Activated T-cell treated with anti-CD3 and anti-CD28 coated beads, Interleukin-2, amount 50 U/mL, for 1 hour (primary cell): ENCODE measurements around the gene GPHN.
"Not testable (repeated sequence)": the region's sequence is repeated elsewhere in the genome, so short reads cannot be mapped to it uniquely, and the experiment has no call there.

Experiments
- DNase-seq: peaks from one replicate; pipeline ENCODE4 v3.0.0-alpha.2; 2020

GPHN gene

DNA sequence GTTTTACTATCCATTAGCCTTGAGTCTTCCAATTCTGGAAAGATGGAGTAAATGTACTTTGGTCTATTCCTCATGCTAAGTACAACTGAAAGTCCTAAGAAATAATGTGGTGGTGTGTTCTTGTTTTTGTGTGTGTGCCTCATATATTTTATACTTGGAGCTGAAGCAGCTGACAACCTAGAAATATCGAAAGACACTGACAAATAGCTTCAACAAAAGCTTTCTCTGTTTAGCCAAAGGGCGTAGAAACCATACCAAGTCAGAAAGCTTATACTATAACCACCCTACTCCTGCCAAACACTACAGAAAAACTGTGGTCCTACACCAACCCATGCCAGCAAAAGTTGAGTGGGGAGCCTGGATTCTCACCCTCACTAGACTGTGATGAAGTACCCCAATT, 188.4 kb downstream of the GPHN start:
- no peak for DNase-seq

DNA sequence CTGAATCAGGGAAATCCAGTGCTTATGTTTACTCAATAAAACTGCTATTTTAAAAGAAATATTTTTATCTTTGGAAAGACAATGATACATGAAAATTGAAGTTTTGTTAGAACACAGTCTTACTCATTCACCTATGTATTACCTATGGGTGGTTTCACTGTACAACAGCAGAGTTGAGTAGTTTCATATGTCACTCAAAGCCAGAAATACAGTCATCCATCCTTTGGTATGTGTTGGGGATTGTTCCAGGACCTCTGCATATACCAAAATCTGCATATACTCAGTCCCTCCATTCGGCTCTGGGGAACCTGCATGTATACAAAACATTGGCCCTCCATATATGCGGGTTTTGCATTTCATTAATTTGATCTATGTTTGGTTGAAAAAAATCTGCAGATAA, 190.6 kb downstream of the GPHN start:
- no peak for DNase-seq

GRCh38 chr14:66701813-66702212, 193.9 kb downstream of the GPHN start:
- DNase-seq, result no peak

DNA sequence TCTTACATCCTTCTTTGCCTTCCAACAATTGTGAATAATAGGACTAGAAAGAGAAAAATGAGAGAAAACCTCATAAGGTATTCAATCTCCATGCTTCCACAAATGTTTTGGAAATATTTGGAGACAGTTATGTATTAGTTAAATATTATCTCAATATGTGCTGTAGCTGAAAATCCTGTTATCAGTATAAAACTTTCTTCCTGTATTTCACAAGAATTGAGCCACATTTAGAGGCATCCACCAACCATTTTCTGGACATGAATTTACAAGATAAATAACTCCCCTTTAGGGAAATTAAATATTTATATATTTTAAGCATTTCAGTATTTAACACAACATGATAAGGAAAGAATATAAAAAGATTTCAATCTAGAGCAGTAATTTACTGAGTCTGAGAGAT, 200.3 kb downstream of the GPHN start:
- DNase-seq, result no peak

GRCh38 chr14:66709291-66709690, 201.3 kb downstream of the GPHN start:
- DNase-seq, result no peak

DNA sequence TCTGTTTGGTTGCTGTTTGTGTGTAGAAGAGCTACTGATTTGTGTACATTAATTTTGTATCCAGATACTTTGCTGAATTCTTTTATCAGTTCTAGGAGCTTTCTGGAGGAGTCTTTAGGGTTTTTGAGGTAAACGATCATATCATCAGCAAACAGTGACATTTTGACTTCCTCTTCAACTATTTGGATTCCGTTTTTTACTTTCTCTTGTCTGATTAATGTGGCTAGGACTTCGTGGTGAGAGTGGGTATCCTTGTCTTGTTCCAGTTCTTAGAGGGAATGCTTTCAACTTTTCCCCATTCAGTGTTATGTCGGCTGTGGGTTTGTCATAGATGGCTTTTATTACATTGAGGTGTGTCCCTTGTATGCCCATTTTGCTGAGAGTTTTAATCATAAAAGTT, 206.3 kb downstream of the GPHN start:
- not testable (repeated sequence) for DNase-seq

GRCh38 chr14:66715313-66715712, 207.4 kb downstream of the GPHN start:
- DNase-seq, result not testable (repeated sequence)

- DNase-seq, result no peak
Measured at GRCh38 chr14:66716227-66716626, 208.3 kb downstream of the GPHN start.

GRCh38 chr14:66717561-66718140, 209.7 kb downstream of the GPHN start:
- no peak for DNase-seq

- DNase-seq, result no peak
Measured at GRCh38 chr14:66724996-66725395, 217.0 kb downstream of the GPHN start.

DNA sequence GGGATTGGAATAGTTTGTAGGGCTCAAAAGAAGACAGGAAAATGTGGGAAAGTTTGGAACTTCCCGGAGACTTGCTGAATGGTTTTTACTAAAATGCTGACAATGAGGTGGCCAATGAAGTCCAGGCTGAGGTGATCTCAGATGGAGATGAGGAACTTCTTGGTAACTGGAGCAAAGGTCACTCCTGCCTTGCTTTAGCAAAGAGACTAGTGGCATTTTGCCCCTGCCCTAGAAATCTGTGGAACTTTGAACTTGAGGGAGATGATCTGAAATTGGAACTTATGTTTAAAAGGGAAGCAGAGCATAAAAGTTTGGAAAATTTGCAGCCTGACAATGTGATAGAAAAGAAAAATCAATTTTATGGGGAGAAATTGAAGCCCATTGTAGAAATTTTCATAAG, 223.4 kb downstream of the GPHN start:
- DNase-seq, result not testable (repeated sequence)

- no peak for DNase-seq
Measured at GRCh38 chr14:66735853-66736252, 227.9 kb downstream of the GPHN start.

DNA sequence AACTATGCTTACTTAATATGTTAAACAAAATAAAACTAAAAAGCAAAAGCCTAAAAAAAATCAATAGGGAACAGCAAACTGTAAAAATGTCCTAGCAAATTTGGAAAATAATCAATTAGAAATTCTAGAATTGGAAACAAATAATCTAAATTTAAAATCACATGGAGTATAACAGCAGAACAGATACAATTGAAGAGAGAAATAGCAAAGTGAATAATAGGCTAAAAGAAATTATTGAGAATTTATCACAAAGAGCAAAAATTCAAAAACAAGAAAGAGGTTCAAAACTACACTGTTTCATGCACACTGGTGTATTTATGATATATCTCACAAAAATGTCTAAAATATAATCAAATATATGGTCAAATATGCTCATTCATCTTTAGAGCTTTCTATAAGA, 231.9 kb downstream of the GPHN start:
- DNase-seq, result no peak

GRCh38 chr14:66745078-66745477, 237.1 kb downstream of the GPHN start:
- DNase-seq, result no peak

DNA sequence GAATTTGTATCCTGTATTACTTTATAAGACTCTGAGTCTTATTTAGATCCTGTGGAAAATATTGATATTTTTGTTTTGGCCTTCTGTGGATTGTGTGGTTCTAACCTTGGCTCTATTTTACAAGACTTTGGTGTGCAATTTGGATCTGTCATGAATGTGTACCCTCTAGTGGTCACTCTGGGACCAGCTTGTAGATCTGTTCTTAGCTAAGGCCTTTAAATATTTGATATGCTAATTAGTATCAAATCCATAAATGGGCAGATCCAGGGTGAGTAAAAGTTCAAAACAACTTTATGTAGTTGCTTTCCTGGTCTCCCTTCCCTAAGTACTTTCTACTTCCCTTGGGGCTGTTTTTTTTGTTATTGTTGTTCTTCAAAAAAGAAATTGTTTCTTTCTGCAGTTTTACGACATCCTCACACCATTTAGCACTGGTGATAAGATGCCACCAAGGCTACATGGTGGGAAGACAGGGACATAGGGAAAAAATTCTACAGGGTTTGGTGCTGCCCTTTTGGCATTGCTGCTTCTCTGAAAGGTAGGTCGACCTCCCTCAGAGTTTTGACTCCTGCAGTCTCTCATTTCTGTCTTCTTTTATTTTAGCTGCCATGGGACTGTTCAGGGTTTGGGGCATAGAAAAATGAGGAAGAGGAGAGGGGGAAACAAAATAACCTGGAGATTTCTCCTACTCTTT, 238.5 kb downstream of the GPHN start:
- DNase-seq, result no peak

DNA sequence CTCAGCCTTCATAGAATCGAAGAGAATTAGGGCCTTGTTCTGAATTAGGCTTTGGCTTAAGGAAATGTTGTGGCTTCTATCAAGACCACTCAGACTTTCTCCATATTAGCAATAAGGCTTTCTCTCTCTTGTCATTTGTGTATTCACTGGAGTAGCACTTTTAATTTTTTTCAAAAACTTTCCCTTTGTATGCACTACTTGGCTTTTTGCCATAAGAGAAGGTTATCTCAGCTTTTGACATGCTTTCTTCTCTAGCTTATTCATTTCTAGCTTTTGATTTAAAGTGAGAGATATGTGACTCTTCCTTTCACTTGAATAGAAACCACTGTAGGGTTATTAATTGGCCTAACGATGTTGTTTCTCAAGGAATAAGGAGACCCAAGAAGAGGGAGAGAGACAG, 244.2 kb downstream of the GPHN start:
- DNase-seq, result no peak

DNA sequence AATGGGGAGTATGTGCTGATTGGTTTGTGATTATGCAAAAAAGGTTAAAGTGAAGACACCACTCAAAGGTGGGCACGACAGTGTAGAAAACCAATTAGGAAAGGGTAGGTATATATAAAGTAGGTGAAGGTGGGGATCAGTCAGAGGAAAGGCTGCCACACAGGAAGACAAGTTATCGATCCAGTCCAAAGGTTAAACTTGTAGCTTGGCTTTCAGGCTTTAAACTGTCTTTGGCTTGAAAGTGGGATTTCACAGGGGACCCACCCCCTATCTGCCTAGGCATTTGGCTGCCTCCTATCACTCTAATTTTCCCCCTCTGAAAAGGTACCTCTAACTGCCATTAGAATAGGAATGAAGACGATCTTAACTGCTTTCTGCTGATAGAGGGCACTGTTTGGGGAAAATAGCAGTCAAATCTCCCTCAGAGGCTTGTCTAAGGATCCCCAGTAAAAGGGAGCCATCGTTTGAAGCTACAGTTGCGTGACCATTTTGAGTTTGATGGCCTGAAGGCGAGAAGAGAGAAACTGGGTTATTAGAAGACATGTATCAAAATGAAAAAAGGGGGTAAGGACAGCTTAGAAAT, 250.2 kb downstream of the GPHN start:
- no peak for DNase-seq

DNA sequence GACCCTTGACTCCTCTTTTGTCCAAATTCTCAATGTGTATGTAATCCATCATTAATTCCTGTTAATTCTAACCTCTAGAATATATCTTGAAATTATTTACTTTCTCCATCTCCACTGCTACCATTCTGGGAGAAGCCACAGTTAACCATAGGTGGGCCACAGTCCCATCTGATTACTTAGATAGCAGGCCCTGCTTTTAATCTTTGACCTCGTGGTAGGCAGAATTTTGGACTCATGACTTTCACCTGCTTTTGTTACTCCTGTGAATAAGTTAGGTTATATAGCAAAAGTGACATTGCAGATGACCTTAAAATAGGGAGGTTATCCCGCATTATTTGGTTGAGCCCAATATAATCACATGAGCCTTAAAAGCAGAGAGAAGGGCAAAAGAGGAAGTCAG, 264.2 kb downstream of the GPHN start:
- DNase-seq, result no peak

- DNase-seq, result no peak
Measured at GRCh38 chr14:66782853-66783252, 274.9 kb downstream of the GPHN start.

GRCh38 chr14:66790101-66790500, 282.2 kb downstream of the GPHN start:
- DNase-seq, result no peak

- DNase-seq, result no peak
Measured at GRCh38 chr14:66802962-66803361, 295.0 kb downstream of the GPHN start.

GRCh38 chr14:66804141-66804540, 296.2 kb downstream of the GPHN start:
- no peak for DNase-seq

- DNase-seq, result no peak
Measured at GRCh38 chr14:66813636-66814035, 305.7 kb downstream of the GPHN start.

DNA sequence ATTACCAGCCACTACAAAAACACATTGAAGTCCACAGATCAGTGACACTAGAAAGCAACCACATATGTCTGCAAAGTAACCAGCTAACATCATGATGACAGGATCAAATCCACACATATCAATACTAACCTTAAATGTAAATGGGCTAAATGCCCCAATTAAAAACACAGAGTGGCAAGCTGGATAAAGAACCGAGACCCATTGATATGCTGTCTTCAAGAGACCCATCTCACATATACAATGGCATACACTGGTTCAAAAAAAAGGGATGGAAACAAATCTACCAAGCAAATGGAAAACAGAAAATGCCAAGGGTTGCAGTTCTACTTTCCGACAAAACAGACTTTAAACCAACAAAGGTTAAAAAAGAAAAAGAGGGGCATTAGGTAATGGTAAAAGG, 307.7 kb downstream of the GPHN start:
- DNase-seq, result no peak

DNA sequence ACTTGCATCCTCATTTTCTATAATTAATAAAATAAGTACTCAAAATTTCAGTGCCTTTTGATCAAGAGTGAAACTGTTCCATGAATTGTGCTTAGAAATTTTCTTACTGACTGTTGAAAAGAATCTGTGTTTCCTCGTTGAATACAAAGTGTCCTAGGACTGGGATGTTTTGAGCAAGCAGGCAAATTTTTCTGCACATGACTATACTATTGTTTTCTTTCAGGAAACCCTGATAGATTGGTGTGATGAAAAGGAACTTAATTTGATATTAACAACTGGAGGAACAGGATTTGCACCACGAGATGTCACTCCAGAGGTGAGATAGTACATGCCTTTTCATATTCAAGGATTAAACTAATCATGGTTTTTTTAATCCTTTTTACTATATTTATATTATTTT, 316.3 kb downstream of the GPHN start:
- DNase-seq, result no peak
